GM23248 (cell line): ENCODE results near the gene ART5. TPM values are rescaled to one million over a fixed set of nuclear protein-coding genes. Genes with fewer than 3 reads are reported as not detected.
"Not testable (repeated sequence)": the region's sequence is repeated elsewhere in the genome, so short reads cannot be mapped to it uniquely, and the experiment has no call there.

ENCODE experiments used
- DNase-seq: peaks from one replicate; pipeline ENCODE4 v3.0.0-alpha.2; 2015
- H2AFZ ChIP-seq: fragments of 200-600 bp; sonication (generic); 2 replicates; pipeline ENCODE4 v1.6.1; 2016; ENCODE audit warnings: antibody characterized with exemption
- H3F3A ChIP-seq: fragments of 200-600 bp; sonication (generic); 2 replicates; pipeline ENCODE4 v1.6.1; 2016; ENCODE audit warnings: mild to moderate bottlenecking, antibody characterized with exemption, mixed run types; ENCODE audit not compliant: insufficient read depth
- H3K27ac ChIP-seq: fragments of 200-600 bp; sonication (generic); 2 replicates; pipeline ENCODE4 v1.5.1; 2016; ENCODE audit warnings: mild to moderate bottlenecking
- H3K27me3 ChIP-seq: fragments of 200-600 bp; sonication (generic); replicated peaks from 2 replicates; pipeline ENCODE4 v1.6.1; 2016; ENCODE audit warnings: mild to moderate bottlenecking; ENCODE audit not compliant: insufficient read depth
- H3K36me3 ChIP-seq: fragments of 200-600 bp; sonication (generic); 2 replicates; pipeline ENCODE4 v1.6.1; 2016; ENCODE audit warnings: low read depth, mild to moderate bottlenecking
- H3K4me1 ChIP-seq: fragments of 200-600 bp; sonication (generic); 2 replicates; pipeline ENCODE4 v1.6.1; 2016; ENCODE audit warnings: mild to moderate bottlenecking; ENCODE audit not compliant: insufficient read depth
- H3K4me2 ChIP-seq: fragments of 200-600 bp; sonication (generic); one replicate; pipeline ENCODE4 v1.6.1; 2016; ENCODE audit warnings: mild to moderate bottlenecking; ENCODE audit not compliant: unreplicated experiment
- H3K4me3 ChIP-seq: fragments of 200-600 bp; sonication (generic); 2 replicates; pipeline ENCODE4 v1.5.1; 2016; ENCODE audit warnings: mild to moderate bottlenecking
- H3K79me2 ChIP-seq: fragments of 200-600 bp; sonication (generic); 2 replicates; pipeline ENCODE4 v1.6.1; 2016; ENCODE audit warnings: mild to moderate bottlenecking; ENCODE audit not compliant: insufficient read depth
- H3K9ac ChIP-seq: fragments of 200-600 bp; sonication (generic); 2 replicates; pipeline ENCODE4 v1.6.1; 2016; ENCODE audit warnings: mild to moderate bottlenecking
- H3K9me2 ChIP-seq: fragments of 200-600 bp; sonication (generic); 2 replicates; pipeline ENCODE4 v1.6.1; 2016; ENCODE audit warnings: mixed run types, mild to moderate bottlenecking, moderate library complexity; ENCODE audit not compliant: insufficient read depth
- H3K9me3 ChIP-seq: fragments of 200-600 bp; sonication (generic); one replicate; pipeline ENCODE4 v1.6.1; 2017; ENCODE audit warnings: low read depth
- H4K20me1 ChIP-seq: fragments of 200-600 bp; sonication (generic); 2 replicates; pipeline ENCODE4 v1.6.0; 2016; ENCODE audit not compliant: insufficient read depth
- EZH2 ChIP-seq: fragments of 200-600 bp; sonication (generic); IDR thresholded peaks from 2 replicates; pipeline ENCODE4 v1.6.1; 2018; ENCODE audit warnings: antibody characterized with exemption, mild to moderate bottlenecking; ENCODE audit not compliant: insufficient read depth, poor library complexity, severe bottlenecking
- EZH2phosphoT487 ChIP-seq: fragments of 200-600 bp; sonication (generic); IDR thresholded peaks from 2 replicates; pipeline ENCODE4 v1.6.1; 2018; ENCODE audit warnings: antibody characterized with exemption, moderate library complexity, mild to moderate bottlenecking, low read depth; ENCODE audit not compliant: insufficient read depth
- WGBS, 2 experiments: methylation state at CpG; one replicate each; pipeline ENCODE4 v1.1.6; 2015 to 2017; ENCODE audit warnings: low lambda C conversion rate in 2 of 2, low coverage in 1 of 2; ENCODE audit errors: missing lambda C conversion rate in 2 of 2; 5-methylcytosine and 5-hydroxymethylcytosine counted together
- in situ Hi-C: fragments of 300-500 bp; cut with MboI; formaldehyde crosslinking; loops from 2 replicates; pipeline ENCODE4 v1.15.0; 2020
- polyA plus RNA-seq: library from polyadenylated mRNA; unstranded; fragments of >200 nt; fragmentation: Nextera tagmentation; extraction: Ambion mirVana; gene quantifications from 2 replicates; pipeline ENCODE4 v1.2.1, GENCODE V29; 2016
- total RNA-seq: library from RNA; depleted of rRNA; stranded (reverse); fragments of >200 nt; shearing (Covaris generic); gene quantifications from 2 replicates; pipeline ENCODE4 v1.2.3, GENCODE V29; 2014

ART5 gene
- total and polyA plus RNA-seq, 2 experiments from 2014 or later = 0.23 TPM; not detected in 1

DNA sequence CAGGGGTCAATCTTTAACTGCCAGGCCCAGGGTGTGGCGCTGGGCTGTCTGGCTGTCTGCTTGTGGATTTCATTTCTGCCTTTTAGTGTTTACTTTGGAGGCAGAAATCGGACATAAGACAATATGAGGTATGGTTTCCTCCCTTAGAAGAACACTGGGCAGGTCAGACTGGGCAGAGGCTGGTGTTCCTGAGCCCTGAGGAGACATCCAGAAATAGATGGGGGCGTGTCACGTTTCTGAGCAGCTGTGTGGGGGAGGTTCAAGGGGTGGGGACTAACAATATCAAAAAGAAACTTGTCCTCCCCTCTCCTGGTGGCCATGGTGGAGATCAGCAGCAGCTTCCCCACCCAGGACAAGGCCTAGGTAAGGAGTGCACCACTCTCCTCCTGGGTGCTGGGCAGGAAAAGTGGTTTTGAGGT, 3.0 kb upstream of the ART5 start, which contains the start of gene ART1:
Gene ART1 (plus strand): TSS at position 312 of the 419 bp plus-strand sequence. CDS start 14,086 bp downstream, outside the sequence.
- no peak within 1 kb of the TSS for H3K4me3 ChIP-seq
- no peaks in the 10 kb centered on the region for H3K9me3 ChIP-seq
- peak; percentile 19 for DNase-seq
- H3K27me3 ChIP-seq = peaks cover 22% of the 10 kb centered on the region
- H4K20me1 ChIP-seq = no peaks in the 10 kb centered on the region
- no peaks in the 10 kb centered on the region for H3F3A ChIP-seq
- H3K79me2 ChIP-seq = no peaks in the 10 kb centered on the region
- H3K9ac ChIP-seq = no peak within 1 kb of the TSS
- H2AFZ ChIP-seq = no peak within 1 kb of the TSS
- WGBS, 2 experiments = 59 to 66% methylated on average over 4 of the region's 4 CpGs
- no peaks in the 10 kb centered on the region for H3K9me2 ChIP-seq
- H3K4me1 ChIP-seq = no peaks in the 10 kb centered on the region
- in situ Hi-C loops = no loop called here
- H3K4me2 ChIP-seq = no peak within 1 kb of the TSS
- no peaks in the 10 kb centered on the region for H3K36me3 ChIP-seq
- no peak for TF ChIP-seq EZH2phosphoT487
- no peak for TF ChIP-seq EZH2
- no peak within 1 kb of the TSS for H3K27ac ChIP-seq

DNA sequence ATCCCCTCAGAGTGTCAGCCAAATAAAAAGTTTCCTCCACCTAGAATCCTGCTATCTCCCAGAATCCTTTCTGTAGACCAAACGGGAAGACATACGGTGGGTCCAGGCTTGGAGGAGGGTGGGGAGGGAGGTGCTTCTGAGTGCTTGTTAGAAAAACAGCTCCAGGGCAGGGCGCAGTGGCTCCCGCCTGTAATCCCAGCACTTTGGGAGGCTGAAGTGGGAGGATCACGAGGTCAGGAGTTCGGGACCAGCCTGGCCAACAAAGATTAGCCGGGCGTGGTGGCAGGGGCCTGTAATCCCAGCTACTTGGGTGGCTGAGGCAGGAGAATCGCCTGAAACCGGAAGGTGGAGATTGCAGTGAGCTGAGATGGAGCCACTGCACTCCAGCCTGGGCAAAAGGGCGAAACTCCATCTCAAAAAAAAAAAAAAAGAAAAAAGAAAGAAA, 1.3 kb upstream of the ART5 start:
- H2AFZ ChIP-seq, H3K4me1 ChIP-seq, H3K27ac ChIP-seq, H3K9me2 ChIP-seq, H3K79me2 ChIP-seq, H3F3A ChIP-seq, H3K9ac ChIP-seq, H4K20me1 ChIP-seq, H3K9me3 ChIP-seq, DNase-seq, in situ Hi-C loops, H3K36me3 ChIP-seq, H3K4me3 ChIP-seq, H3K4me2 ChIP-seq: not testable (repeated sequence)
- WGBS, 2 experiments = 53 to 55% methylated on average over 10 to 11 of the region's 11 CpGs
- peaks cover 16% of the 10 kb centered on the region for H3K27me3 ChIP-seq

DNA sequence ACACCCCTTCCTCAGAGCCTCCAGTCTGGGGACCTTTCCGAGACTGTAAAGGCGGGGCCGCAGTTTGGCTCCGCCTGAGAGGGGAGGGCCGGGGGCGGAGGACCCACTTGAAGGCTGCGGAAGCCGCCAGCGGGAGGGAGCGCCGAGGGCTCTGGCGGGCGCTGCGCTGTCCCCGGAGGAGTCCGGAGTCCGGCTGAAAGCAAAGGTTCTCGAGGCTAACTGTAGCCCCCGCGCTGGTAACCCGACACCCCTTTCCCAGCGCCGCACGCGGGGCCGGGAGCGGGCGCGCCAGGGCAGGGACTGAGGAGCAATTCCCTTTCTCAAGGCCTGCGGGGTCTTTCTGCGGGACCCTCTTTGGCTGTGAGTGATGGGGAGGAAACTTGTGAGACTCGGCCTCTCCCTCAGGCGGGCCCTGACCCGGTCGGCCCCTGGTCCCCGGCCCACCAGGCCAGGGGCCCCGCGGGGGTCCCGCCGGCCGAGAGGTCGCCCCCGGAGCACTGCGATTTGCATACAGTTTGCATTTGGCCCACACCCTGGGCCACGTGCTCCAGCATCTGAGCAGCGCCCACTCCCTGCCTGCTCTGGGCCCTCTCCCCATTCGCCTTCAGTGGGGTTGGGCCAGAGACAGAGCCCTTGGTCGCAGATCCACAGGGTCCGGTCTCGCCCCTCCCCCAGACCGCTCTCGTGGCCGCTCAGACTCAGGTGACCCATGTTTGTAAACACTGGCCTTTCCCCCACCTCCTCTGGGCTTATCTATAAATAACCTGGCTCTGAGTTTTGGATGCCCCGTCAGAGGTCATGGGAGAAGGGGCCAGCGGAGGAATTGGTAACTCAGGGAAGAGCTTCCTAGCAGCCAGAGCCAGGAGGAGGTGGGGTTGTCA, 519 bp upstream of the ART5 start:
- Histone ChIP-seq H2AFZ (peak overlapping the region; percentile 86), H3K4me2 (peak overlapping the region; percentile 86), H3K9ac (peak overlapping the region; percentile 54), H3F3A (no peaks in the 10 kb centered on the region), H3K27me3 (peaks cover 16% of the 10 kb centered on the region), H3K9me3 (no peaks in the 10 kb centered on the region), H4K20me1 (no peaks in the 10 kb centered on the region), H3K36me3 (no peaks in the 10 kb centered on the region), H3K4me1 (no peaks in the 10 kb centered on the region), H3K79me2 (no peaks in the 10 kb centered on the region), H3K4me3 (peak overlapping the region; percentile 69), H3K27ac (no peak overlapping the region), H3K9me2 (no peaks in the 10 kb centered on the region)
- in situ Hi-C loops = no loop called here
- TF ChIP-seq EZH2 (no peak), EZH2phosphoT487 (no peak)
- 3 to 4% methylated on average over 47 to 55 of the region's 55 CpGs for WGBS, 2 experiments
- peak; percentile 69 for DNase-seq

DNA sequence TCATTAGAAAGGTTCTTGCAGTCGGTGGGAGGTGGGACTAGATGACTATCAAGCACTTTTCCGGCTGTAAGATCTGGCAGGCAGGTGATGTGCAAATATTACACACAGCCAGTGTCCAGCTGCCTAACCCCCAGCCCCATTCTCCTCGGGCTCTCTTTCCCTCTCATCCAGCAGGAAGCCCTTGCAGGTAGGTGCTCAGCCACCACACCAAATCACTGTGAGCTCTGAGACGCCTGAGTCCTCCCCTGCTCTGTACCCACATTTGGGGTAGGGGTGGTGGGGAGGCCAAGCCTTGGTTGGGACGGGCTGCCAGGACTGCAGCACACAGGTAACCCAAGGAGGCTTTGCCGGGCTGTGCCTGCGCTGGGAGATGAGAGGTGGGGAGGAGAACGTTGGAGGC, 601 bp downstream of the ART5 start:
- Histone ChIP-seq H3K9me3 (no peaks in the 10 kb centered on the region), H3F3A (no peaks in the 10 kb centered on the region), H3K4me2 (no peak overlapping the region), H3K9me2 (no peaks in the 10 kb centered on the region), H3K27me3 (peaks cover 14% of the 10 kb centered on the region), H3K9ac (no peak overlapping the region), H2AFZ (no peak overlapping the region), H3K36me3 (no peaks in the 10 kb centered on the region), H3K4me3 (no peak overlapping the region), H3K27ac (no peak overlapping the region), H3K79me2 (no peaks in the 10 kb centered on the region), H3K4me1 (no peaks in the 10 kb centered on the region), H4K20me1 (no peaks in the 10 kb centered on the region)
- WGBS, 2 experiments = 51% methylated on average over 8 of the region's 8 CpGs
- TF ChIP-seq EZH2phosphoT487 (no peak), EZH2 (no peak)
- in situ Hi-C loops = no loop called here
- DNase-seq = no peak
